ENCODE data around the gene CNGA2.

CNGA2 gene

GRCh38 chrX:151703487-151703886 is 31.1 kb upstream of the CNGA2 start:
- TF ChIP-seq RAD21 (IDR thresholded peaks at IDR 0.05; ENCODE audit: low read depth) (no peak), NFIC (IDR thresholded peaks at IDR 0.05) (peak; percentile 52; the same call in 1 of the 2 replicates)

- TF ChIP-seq TCF12 (IDR thresholded peaks at IDR 0.05; ENCODE audit: low read depth) (no peak), FOXM1 (IDR thresholded peaks at IDR 0.05; ENCODE audit: borderline replicate concordance, low read depth) (no peak), RAD21 (IDR thresholded peaks at IDR 0.05; ENCODE audit: low read depth) (no peak), NFIC (IDR thresholded peaks at IDR 0.05) (no peak), EGR1 (IDR thresholded peaks at IDR 0.05) (no peak)
Measured at GRCh38 chrX:151704041-151704663, 30.4 kb upstream of the CNGA2 start.

- TF ChIP-seq CREB1 (IDR thresholded peaks at IDR 0.05; ENCODE audit: low read depth) (no peak), NFIC (IDR thresholded peaks at IDR 0.05) (no peak), EP300 (IDR thresholded peaks at IDR 0.05; ENCODE audit: borderline replicate concordance) (no peak)
Measured at GRCh38 chrX:151708821-151709220, 25.7 kb upstream of the CNGA2 start.

- TF ChIP-seq EGR1 (IDR thresholded peaks at IDR 0.05) (no peak), EP300 (IDR thresholded peaks at IDR 0.05; ENCODE audit: borderline replicate concordance) (no peak), TCF12 (IDR thresholded peaks at IDR 0.05; ENCODE audit: low read depth) (no peak), RAD21 (IDR thresholded peaks at IDR 0.05; ENCODE audit: low read depth) (no peak), ZBTB7A (IDR thresholded peaks at IDR 0.05; ENCODE audit: low read depth) (no peak), CREB1 (IDR thresholded peaks at IDR 0.05; ENCODE audit: low read depth) (no peak), FOXM1 (IDR thresholded peaks at IDR 0.05; ENCODE audit: borderline replicate concordance, low read depth) (no peak), TEAD4 (IDR thresholded peaks at IDR 0.05) (no peak)
- TF ChIP-seq, protein P1, sequence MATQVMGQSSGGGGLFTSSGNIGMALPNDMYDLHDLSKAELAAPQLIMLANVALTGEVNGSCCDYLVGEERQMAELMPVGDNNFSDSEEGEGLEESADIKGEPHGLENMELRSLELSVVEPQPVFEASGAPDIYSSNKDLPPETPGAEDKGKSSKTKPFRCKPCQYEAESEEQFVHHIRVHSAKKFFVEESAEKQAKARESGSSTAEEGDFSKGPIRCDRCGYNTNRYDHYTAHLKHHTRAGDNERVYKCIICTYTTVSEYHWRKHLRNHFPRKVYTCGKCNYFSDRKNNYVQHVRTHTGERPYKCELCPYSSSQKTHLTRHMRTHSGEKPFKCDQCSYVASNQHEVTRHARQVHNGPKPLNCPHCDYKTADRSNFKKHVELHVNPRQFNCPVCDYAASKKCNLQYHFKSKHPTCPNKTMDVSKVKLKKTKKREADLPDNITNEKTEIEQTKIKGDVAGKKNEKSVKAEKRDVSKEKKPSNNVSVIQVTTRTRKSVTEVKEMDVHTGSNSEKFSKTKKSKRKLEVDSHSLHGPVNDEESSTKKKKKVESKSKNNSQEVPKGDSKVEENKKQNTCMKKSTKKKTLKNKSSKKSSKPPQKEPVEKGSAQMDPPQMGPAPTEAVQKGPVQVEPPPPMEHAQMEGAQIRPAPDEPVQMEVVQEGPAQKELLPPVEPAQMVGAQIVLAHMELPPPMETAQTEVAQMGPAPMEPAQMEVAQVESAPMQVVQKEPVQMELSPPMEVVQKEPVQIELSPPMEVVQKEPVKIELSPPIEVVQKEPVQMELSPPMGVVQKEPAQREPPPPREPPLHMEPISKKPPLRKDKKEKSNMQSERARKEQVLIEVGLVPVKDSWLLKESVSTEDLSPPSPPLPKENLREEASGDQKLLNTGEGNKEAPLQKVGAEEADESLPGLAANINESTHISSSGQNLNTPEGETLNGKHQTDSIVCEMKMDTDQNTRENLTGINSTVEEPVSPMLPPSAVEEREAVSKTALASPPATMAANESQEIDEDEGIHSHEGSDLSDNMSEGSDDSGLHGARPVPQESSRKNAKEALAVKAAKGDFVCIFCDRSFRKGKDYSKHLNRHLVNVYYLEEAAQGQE (IDR thresholded peaks at IDR 0.05; ENCODE audit: low read depth) = no peak
Measured at GRCh38 chrX:151710457-151710856, 24.1 kb upstream of the CNGA2 start.

DNA sequence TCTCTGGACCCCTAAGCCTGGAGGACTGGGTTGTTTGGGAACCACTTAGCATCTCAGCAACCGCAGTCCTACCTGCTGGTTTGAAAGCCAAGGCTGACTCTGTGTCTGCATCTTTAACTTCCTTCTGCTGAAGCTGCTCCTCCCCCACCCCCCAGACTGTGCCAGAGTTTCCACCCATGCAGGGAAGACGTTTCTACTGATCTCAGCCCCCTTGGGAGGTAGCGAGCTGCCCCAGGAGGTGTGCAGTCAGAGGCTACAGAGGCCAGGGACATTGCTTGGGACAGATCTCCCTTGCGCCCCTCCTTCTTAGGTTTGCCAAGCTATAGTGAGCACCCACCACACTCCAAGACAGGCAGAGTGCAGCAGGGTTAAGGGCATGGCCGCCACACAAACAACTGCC is 23.4 kb upstream of the CNGA2 start:
- TF ChIP-seq RAD21 (IDR thresholded peaks at IDR 0.05; ENCODE audit: low read depth) (no peak), YY1 (IDR thresholded peaks at IDR 0.05; ENCODE audit: low read depth) (no peak), TAF1 (IDR thresholded peaks at IDR 0.05; ENCODE audit: low read depth) (no peak), CEBPB (IDR thresholded peaks at IDR 0.05) (no peak), NFIC (IDR thresholded peaks at IDR 0.05) (no peak)

DNA sequence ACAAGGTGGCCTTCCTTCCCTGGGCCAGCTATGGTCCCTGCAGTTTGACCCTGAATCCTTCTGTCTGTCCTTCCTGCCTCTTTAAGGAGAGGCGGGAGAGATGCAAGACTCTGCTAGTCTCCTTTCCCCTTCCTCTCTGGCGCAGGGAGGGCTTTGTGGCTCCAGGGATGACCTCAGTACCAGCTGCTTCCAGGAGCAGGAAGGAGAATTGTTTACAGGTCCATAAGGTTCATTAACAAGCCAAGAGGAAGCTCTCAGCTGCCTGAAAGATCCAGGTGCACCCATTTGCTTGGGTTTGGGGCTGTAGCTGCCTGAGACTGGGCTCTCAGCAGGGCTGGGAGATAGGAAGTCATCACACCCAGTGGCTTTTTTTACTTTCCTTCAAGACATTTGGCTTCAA is 22.8 kb upstream of the CNGA2 start:
- TF ChIP-seq YY1 (IDR thresholded peaks at IDR 0.05; ENCODE audit: low read depth) (no peak), ZBTB7A (IDR thresholded peaks at IDR 0.05; ENCODE audit: low read depth) (no peak), EP300 (IDR thresholded peaks at IDR 0.05; ENCODE audit: borderline replicate concordance) (no peak), TAF1 (IDR thresholded peaks at IDR 0.05; ENCODE audit: low read depth) (no peak), NFIC (IDR thresholded peaks at IDR 0.05) (no peak), CREB1 (IDR thresholded peaks at IDR 0.05; ENCODE audit: low read depth) (no peak), FOXM1 (IDR thresholded peaks at IDR 0.05; ENCODE audit: borderline replicate concordance, low read depth) (no peak), EGR1 (IDR thresholded peaks at IDR 0.05) (no peak), RAD21 (IDR thresholded peaks at IDR 0.05; ENCODE audit: low read depth) (no peak), CEBPB (IDR thresholded peaks at IDR 0.05) (no peak), TEAD4 (IDR thresholded peaks at IDR 0.05) (no peak), TCF12 (IDR thresholded peaks at IDR 0.05; ENCODE audit: low read depth) (no peak)
- TF ChIP-seq, protein P2, sequence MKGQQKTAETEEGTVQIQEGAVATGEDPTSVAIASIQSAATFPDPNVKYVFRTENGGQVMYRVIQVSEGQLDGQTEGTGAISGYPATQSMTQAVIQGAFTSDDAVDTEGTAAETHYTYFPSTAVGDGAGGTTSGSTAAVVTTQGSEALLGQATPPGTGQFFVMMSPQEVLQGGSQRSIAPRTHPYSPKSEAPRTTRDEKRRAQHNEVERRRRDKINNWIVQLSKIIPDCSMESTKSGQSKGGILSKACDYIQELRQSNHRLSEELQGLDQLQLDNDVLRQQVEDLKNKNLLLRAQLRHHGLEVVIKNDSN (IDR thresholded peaks at IDR 0.05) = no peak
- TF ChIP-seq, protein P3, sequence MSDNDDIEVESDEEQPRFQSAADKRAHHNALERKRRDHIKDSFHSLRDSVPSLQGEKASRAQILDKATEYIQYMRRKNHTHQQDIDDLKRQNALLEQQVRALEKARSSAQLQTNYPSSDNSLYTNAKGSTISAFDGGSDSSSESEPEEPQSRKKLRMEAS (IDR thresholded peaks at IDR 0.05) = no peak
- TF ChIP-seq, protein P1 (IDR thresholded peaks at IDR 0.05; ENCODE audit: low read depth) = no peak

DNA sequence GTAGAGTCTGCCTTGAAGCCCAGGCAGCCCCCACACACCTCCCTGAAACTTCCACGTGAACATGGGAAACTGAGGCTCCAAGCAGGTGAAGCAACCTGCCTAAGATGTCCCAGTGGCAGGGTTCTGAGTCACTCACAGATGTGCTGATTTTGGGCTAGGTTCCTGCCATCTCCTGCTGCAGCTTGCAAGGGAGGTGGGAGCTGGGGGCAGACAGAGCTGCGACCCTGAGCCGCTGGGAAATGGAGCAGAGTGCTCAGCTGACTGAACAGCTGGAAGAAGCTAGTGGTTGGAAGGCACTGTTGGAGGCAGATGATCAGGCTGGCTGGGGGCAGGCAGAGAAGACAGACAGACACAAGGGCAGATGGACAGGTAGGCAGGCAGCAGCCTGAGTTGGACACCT is 22.3 kb upstream of the CNGA2 start:
- no peak for TF ChIP-seq TAF1 (IDR thresholded peaks at IDR 0.05; ENCODE audit: low read depth)
- TF ChIP-seq, protein P2 (IDR thresholded peaks at IDR 0.05) = no peak
- no peak for TF ChIP-seq ZBTB7A (IDR thresholded peaks at IDR 0.05; ENCODE audit: low read depth)
- TF ChIP-seq TEAD4 (IDR thresholded peaks at IDR 0.05) = no peak
- TF ChIP-seq RAD21 (IDR thresholded peaks at IDR 0.05; ENCODE audit: low read depth) = no peak
- TF ChIP-seq TCF12 (IDR thresholded peaks at IDR 0.05; ENCODE audit: low read depth) = no peak
- TF ChIP-seq EP300 (IDR thresholded peaks at IDR 0.05; ENCODE audit: borderline replicate concordance) = no peak
- TF ChIP-seq, protein P3 (IDR thresholded peaks at IDR 0.05) = no peak
- TF ChIP-seq YY1 (IDR thresholded peaks at IDR 0.05; ENCODE audit: low read depth) = no peak
- no peak for TF ChIP-seq CREB1 (IDR thresholded peaks at IDR 0.05; ENCODE audit: low read depth)
- TF ChIP-seq, protein P1 (IDR thresholded peaks at IDR 0.05; ENCODE audit: low read depth) = no peak
- TF ChIP-seq EGR1 (IDR thresholded peaks at IDR 0.05) = no peak
- no peak for TF ChIP-seq NFIC (IDR thresholded peaks at IDR 0.05)
